DND-41 (cell line): ENCODE data around the gene ATG5.

Source experiments
- ATAC-seq: fragments of 200-7000 bp; cut with Tn5 transposase; 3 replicates; pipeline ENCODE4 v1.9.1; 2021; ENCODE audit warnings: low read depth; ENCODE audit not compliant: insufficient read depth
- DNase-seq: peaks from one replicate; pipeline ENCODE4 v3.0.0-alpha.2; 2020
- H2AFZ ChIP-seq: 2 replicates; pipeline ENCODE4 v1.6.0; 2012; ENCODE audit warnings: low read depth, low read length
- H3K27ac ChIP-seq: 2 replicates; pipeline ENCODE4 v1.5.1; 2012; ENCODE audit warnings: low read length, inconsistent platforms
- H3K27me3 ChIP-seq: fragments of 200-600 bp; sonication (generic); 2 replicates; pipeline ENCODE4 v1.6.0; 2012; ENCODE audit warnings: low read length, mild to moderate bottlenecking, inconsistent platforms; ENCODE audit not compliant: insufficient read depth, poor library complexity
- H3K36me3 ChIP-seq: 2 replicates; pipeline ENCODE4 v1.5.1; 2012; ENCODE audit warnings: low read length, inconsistent platforms; ENCODE audit not compliant: insufficient read depth
- H3K4me1 ChIP-seq: 2 replicates; pipeline ENCODE4 v1.5.1; 2012; ENCODE audit warnings: mild to moderate bottlenecking, low read length; ENCODE audit not compliant: insufficient read depth
- H3K4me2 ChIP-seq: 2 replicates; pipeline ENCODE4 v1.6.0; 2012; ENCODE audit warnings: mild to moderate bottlenecking, moderate library complexity, low read length, inconsistent platforms; ENCODE audit not compliant: insufficient read depth
- H3K4me3 ChIP-seq, 2 experiments: fragments of 200-600 bp in 1 of 2; shearing (Covaris generic) in 1 of 2; 2 replicates each; pipeline ENCODE4 v1.5.1; 2012 to 2016; ENCODE audit warnings: inconsistent platforms in 2 of 2, low read length in 2 of 2, mild to moderate bottlenecking in 2 of 2, low read depth in 1 of 2, moderate library complexity in 1 of 2
- H3K79me2 ChIP-seq: 2 replicates; pipeline ENCODE4 v1.6.0; 2012; ENCODE audit warnings: low read length, inconsistent platforms; ENCODE audit not compliant: insufficient read depth
- H3K9ac ChIP-seq: 2 replicates; pipeline ENCODE4 v1.6.0; 2012; ENCODE audit warnings: low read depth, mild to moderate bottlenecking, inconsistent platforms, low read length, moderate library complexity
- H3K9me3 ChIP-seq: 2 replicates; pipeline ENCODE4 v1.5.1; 2012; ENCODE audit warnings: low read length, moderate library complexity, mild to moderate bottlenecking, inconsistent platforms; ENCODE audit not compliant: insufficient read depth, severe bottlenecking
- H4K20me1 ChIP-seq: 2 replicates; pipeline ENCODE4 v1.6.0; 2012; ENCODE audit warnings: low read length; ENCODE audit not compliant: insufficient read depth
- EZH2 ChIP-seq: IDR thresholded peaks from 3 replicates; pipeline ENCODE4 v1.6.1; 2012; ENCODE audit warnings: borderline replicate concordance, low read depth, mild to moderate bottlenecking, moderate library complexity, low read length, inconsistent platforms; ENCODE audit not compliant: severe bottlenecking
- TF ChIP-seq, protein P1 (sequence below): IDR thresholded peaks from 2 replicates; pipeline ENCODE4 v1.5.1; 2012; ENCODE audit warnings: borderline replicate concordance, low read length, moderate library complexity, mild to moderate bottlenecking; ENCODE audit not compliant: poor library complexity, severe bottlenecking; ENCODE audit errors: extremely low read depth

The ATG5 gene

DNA sequence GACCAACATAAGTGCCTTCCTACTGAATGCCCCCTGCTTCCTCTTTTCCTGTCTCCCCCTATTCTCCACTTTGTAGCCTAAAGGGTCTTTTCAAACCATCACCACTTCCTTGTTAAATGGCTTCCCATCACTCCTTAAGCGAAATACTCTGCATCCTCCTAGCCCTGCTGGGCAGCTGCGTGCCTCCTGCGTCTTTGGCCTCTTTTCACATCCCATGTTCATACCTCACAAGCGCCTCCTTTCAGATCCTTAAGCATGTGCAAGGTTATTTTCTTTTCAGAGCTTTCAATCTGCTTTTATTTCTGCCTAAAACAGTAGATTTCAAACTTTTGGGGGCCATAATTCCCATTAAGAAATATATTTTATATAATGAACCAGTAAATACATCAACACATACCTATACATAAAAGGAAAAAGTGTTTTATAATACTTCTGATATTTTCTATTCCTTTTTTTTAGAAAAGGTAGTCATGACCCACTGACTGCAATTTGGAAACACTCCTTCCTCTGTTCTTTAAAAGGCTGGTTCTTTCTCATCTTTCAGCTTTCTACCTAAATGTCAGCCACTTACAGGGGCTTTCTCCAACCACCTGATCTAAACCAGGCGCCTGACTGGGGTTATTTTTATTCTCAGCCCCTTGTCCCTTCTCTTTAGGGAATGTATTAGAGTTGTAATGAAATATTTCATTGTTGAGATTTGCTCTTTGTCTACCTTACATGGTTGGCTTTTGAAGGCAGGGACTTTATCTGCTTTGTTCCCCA is 155.3 kb downstream of the ATG5 start:
- Histone ChIP-seq H3K79me2 (no peaks in the 10 kb centered on the region), H2AFZ (no peak overlapping the region), H3K9me3 (no peaks in the 10 kb centered on the region), H3K4me1 (peaks cover 12% of the 10 kb centered on the region), H3K27ac (no peak overlapping the region), H3K9ac (no peak overlapping the region), H4K20me1 (no peaks in the 10 kb centered on the region), H3K36me3 (no peaks in the 10 kb centered on the region), H3K27me3 (no peaks in the 10 kb centered on the region), H3K4me3 (no peak overlapping the region), H3K4me2 (no peak overlapping the region)
- DNase-seq (no peak), ATAC-seq (no peak)
- TF ChIP-seq, protein P1, sequence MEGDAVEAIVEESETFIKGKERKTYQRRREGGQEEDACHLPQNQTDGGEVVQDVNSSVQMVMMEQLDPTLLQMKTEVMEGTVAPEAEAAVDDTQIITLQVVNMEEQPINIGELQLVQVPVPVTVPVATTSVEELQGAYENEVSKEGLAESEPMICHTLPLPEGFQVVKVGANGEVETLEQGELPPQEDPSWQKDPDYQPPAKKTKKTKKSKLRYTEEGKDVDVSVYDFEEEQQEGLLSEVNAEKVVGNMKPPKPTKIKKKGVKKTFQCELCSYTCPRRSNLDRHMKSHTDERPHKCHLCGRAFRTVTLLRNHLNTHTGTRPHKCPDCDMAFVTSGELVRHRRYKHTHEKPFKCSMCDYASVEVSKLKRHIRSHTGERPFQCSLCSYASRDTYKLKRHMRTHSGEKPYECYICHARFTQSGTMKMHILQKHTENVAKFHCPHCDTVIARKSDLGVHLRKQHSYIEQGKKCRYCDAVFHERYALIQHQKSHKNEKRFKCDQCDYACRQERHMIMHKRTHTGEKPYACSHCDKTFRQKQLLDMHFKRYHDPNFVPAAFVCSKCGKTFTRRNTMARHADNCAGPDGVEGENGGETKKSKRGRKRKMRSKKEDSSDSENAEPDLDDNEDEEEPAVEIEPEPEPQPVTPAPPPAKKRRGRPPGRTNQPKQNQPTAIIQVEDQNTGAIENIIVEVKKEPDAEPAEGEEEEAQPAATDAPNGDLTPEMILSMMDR = no peak
- no peak for TF ChIP-seq EZH2

DNA sequence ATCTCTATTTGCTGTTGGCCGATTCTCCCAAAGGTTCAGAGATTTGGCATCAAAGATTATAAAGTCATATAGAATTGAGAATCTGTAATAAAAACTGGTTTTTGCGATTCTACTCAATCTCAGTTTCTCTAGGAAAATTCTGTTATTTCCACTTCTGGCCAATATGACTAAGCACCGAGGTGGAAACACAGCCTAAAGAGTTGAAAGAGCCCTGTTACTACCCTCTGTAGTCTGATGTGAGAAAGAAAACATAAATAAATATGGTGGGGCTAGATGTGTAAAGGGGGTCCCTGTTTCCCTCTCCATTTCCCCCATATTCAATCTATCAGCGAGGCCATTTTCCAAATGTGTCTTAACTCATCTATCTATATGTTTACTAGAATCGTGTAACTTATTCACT is 156.0 kb downstream of the ATG5 start:
- H3K27me3 ChIP-seq = no peaks in the 10 kb centered on the region
- H2AFZ ChIP-seq = no peak overlapping the region
- no peaks in the 10 kb centered on the region for H4K20me1 ChIP-seq
- DNase-seq (no peak), ATAC-seq (no peak)
- H3K9ac ChIP-seq = no peak overlapping the region
- no peak overlapping the region for H3K4me3 ChIP-seq
- no peak for TF ChIP-seq EZH2
- TF ChIP-seq, protein P1 = no peak
- H3K4me2 ChIP-seq = no peak overlapping the region
- no peaks in the 10 kb centered on the region for H3K79me2 ChIP-seq
- no peaks in the 10 kb centered on the region for H3K36me3 ChIP-seq
- no peaks in the 10 kb centered on the region for H3K9me3 ChIP-seq
- no peak overlapping the region for H3K27ac ChIP-seq
- peaks cover 14% of the 10 kb centered on the region for H3K4me1 ChIP-seq

DNA sequence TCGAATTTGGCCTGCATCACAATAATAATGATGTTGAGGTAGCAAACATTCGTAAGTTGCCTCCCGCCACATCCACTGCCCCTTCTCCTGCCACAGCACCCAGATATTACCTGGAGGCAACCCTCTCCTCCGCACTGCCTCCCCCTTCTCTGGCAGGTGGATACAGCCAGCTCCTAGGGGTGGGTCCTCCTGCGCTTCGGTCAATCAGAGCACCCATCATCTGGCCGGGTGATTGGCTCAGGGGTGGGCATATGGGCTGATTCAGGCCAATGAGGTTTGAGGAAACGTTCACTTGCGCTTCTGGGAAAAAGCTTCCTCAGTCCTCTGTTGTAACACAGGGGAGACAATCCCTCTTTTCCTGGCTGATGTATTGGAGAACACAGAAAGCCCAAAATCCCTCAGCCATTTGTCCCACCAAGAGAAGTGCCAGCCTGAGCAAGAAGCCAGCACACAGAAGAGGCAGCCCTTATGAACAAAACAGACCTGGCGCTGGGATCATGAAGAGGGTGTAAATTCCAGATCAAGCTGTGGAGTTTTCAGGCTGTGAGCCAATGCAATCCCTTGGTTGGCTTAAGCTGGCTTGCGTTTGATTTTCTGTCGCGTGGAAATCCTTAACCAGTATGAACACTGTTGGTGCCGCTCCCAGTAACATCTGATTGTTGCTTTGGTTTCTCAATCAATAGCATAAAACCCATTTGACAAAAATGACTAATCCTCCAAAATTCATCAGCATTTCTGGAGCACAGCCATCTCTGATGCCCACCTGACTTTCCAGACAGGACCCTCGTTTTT is 157.3 kb downstream of the ATG5 start:
- Histone ChIP-seq H3K36me3 (no peaks in the 10 kb centered on the region), H3K4me1 (peaks cover 18% of the 10 kb centered on the region), H3K9ac (no peak overlapping the region), H3K4me3 (no peak overlapping the region), H3K9me3 (no peaks in the 10 kb centered on the region), H3K27me3 (no peaks in the 10 kb centered on the region), H3K79me2 (no peaks in the 10 kb centered on the region), H4K20me1 (no peaks in the 10 kb centered on the region), H2AFZ (no peak overlapping the region), H3K4me2 (no peak overlapping the region), H3K27ac (no peak overlapping the region)
- TF ChIP-seq EZH2 = no peak
- TF ChIP-seq, protein P1 = no peak
- ATAC-seq = no peak
- no peak for DNase-seq
